Astrocyte (in vitro differentiated cells and primary cell): ENCODE measurements around the gene RASGRP3.

Experiments used
- EZH2 ChIP-seq: IDR thresholded peaks from 2 replicates; pipeline ENCODE4 v1.6.1; 2012; ENCODE audit warnings: mild to moderate bottlenecking, low read length, inconsistent platforms; ENCODE audit not compliant: insufficient read depth
- TF ChIP-seq, protein P1 (sequence below): IDR thresholded peaks from 2 replicates; pipeline ENCODE4 v1.5.1; 2011; ENCODE audit warnings: low read depth, mild to moderate bottlenecking, inconsistent platforms, low read length, moderate library complexity; ENCODE audit not compliant: insufficient read depth

DNA sequence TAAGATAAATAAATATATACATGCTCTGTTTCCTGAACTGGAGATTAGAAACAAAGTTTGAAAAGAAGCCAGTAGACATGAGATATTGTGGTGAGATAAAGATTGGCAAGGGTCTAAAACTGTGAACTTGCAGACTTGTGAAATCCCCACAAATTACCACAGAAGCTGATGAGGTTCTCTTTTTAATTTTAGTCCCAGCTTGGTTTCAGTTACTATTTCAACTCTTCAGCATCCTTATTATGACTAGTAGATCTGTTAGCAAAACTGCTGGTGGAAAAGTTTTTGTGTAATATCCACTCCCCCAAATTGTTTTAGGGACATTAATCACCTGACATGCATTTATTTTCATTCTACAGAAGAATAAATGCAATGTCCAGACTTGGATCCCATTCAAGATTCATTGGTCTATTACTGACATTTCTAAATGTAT, 20.8 kb downstream of the RASGRP3 start:
- TF ChIP-seq, protein P1, sequence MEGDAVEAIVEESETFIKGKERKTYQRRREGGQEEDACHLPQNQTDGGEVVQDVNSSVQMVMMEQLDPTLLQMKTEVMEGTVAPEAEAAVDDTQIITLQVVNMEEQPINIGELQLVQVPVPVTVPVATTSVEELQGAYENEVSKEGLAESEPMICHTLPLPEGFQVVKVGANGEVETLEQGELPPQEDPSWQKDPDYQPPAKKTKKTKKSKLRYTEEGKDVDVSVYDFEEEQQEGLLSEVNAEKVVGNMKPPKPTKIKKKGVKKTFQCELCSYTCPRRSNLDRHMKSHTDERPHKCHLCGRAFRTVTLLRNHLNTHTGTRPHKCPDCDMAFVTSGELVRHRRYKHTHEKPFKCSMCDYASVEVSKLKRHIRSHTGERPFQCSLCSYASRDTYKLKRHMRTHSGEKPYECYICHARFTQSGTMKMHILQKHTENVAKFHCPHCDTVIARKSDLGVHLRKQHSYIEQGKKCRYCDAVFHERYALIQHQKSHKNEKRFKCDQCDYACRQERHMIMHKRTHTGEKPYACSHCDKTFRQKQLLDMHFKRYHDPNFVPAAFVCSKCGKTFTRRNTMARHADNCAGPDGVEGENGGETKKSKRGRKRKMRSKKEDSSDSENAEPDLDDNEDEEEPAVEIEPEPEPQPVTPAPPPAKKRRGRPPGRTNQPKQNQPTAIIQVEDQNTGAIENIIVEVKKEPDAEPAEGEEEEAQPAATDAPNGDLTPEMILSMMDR = no peak
- no peak for TF ChIP-seq EZH2
